Diencephalon (tissue), 1 donor: ENCODE data around the gene ANO2. TPM values are rescaled to one million over a fixed set of nuclear protein-coding genes. Genes with fewer than 3 reads are reported as not detected.

ENCODE experiments used
- small RNA-seq: library from RNA; depleted of rRNA; stranded (forward); fragments of <200 nt; gene quantifications from one replicate; pipeline ENCODE3, GENCODE V24; 2014
- total RNA-seq: library from RNA; depleted of rRNA; stranded (reverse); fragments of >200 nt; gene quantifications from one replicate; pipeline ENCODE4 v1.2.3, GENCODE V29; 2014

The ANO2 gene
- total RNA-seq: 24.9 TPM

GRCh38 chr12:5945071-5946008, at the start of gene ANO2:
Gene ANO2, minus strand, starts transcription at chr12:5945259. Its CDS starts 42 bp downstream, at chr12:5945217.

Small RNAs within 50 kb of the gene (small RNA-seq; reads per million reads assigned to genes)
- gene AC137627.1: not detected

Other genes starting within 250 kb of the ANO2 start
- gene VWF, start 179.4 kb upstream of the ANO2 start, total RNA-seq: 18.5 TPM